Cerebellar nuclear complex (tissue), 1 donor: ENCODE results near the gene STAM.
"Not testable (repeated sequence)": the region's sequence is repeated elsewhere in the genome, so short reads cannot be mapped to it uniquely, and the experiment has no call there.

Source experiments
- DNase-seq, 2 experiments: peaks; one replicate each; lab custom pipeline; 2025; lab: John Stamatoyannopoulos, UW

Gene STAM

DNA sequence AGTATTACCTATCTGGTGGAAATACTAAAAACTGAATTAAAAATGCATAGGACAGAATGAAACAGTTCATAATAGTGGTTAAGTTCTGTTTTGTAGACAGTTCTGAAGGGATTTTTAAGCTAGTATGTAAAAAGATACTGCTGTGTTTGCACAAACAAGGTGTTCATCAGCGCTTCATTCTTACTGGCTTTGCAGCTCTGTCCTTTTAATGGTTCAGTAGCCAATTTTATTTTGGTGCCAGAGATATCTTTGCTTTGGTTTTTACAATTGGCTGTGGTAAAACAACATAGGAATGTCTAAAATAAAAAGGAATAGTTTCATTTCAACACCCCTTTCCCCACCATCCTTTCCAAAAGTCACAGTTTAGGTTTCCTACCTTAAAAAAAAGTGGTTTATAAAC is 33.0 kb downstream of the STAM start:
- no peak for DNase-seq

DNA sequence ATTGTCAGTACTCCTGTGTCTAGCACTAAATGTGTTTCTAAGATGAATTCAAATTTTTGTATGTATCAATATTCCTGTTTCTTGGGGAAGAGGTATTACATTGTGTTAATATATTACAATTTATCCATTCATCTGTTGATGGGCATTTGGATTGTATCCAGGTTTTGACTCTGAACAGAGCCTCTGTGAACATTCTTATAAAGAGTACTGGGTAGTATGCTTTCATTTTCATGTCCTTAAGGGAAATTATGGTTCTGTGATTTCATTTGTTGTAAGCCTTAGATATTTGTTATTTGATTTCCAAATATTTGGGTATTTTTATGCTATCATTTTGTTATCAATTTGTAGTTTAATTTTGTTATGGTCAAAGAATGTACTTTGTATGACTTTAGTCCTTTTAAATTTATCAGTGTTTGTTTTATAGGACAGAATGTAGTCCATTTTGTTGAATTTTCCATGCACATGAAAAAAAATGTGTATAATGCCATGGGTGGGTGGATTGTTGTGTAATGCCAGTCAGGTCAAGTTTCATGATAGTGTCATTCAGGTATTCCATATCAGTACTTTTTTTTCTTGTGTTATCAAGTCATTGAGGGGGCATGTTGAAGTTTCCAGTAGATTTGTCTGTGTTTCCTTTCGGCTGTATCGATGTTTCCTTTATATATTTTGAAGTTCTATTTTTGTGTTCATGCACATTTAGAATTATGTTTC is 38.4 kb downstream of the STAM start:
- DNase-seq = no peak

DNA sequence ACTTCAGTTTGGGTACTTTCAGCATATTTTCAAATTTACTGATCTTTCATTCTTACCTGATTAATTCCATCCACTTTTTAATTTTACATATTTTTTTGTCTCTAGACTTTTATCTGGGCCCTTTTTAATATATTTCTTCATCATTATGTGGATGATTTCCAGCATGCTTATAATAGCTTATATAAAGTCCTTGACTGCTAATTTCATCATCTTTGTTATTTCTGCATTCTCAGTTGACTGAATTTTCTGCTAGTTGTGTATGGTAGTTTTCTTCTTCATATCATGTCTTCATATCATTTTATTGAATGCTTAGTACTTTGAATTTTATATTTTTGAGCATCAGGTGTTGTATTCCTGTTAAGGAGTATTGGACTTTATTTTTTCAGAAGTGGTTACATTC is 39.6 kb downstream of the STAM start:
- no peak for DNase-seq

DNA sequence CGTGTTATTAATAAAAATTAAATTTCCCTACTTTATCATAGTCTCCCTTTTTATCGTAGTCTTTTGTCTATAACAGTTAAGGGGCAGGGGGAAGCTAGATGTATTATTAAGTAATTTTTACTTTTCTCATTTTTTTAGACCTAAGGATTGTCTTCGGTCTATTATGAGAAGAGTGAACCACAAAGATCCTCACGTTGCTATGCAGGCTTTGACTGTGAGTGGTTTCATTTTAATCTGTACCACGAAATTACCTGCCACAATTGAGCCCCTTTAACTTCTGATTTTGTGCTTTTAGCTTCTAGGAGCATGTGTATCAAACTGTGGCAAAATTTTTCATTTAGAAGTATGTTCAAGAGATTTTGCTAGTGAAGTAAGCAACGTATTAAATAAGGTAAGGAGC is 40.6 kb downstream of the STAM start:
- DNase-seq = no peak

DNA sequence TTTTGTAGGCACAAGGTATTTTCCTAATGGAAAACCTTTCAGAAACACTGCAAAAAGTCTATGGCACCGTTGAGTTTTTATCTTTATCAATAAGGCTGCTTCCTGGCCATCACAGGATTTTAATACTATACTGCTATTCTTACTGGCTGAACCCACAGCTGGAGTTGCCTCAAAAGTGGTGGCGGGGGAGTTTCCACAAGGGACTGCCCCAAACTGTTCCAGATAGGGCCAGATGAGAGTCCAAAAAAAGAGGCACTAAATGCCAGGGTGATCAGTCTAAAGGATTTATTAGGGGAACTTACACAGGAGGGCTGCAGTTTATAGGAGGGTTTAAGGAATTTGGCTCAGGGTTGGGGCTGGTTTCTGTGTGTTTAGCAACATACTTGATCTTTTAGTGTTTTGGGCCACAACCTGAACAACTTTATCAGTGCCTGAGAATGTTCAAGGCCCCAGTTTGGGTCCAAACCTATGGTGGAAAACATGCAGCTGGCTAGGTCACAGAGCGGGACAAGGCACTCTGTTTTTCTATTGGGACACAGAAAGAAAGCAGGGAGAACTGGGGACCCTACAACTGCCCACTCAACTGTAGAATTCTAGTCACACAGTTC is 41.4 kb downstream of the STAM start:
- no peak for DNase-seq

DNA sequence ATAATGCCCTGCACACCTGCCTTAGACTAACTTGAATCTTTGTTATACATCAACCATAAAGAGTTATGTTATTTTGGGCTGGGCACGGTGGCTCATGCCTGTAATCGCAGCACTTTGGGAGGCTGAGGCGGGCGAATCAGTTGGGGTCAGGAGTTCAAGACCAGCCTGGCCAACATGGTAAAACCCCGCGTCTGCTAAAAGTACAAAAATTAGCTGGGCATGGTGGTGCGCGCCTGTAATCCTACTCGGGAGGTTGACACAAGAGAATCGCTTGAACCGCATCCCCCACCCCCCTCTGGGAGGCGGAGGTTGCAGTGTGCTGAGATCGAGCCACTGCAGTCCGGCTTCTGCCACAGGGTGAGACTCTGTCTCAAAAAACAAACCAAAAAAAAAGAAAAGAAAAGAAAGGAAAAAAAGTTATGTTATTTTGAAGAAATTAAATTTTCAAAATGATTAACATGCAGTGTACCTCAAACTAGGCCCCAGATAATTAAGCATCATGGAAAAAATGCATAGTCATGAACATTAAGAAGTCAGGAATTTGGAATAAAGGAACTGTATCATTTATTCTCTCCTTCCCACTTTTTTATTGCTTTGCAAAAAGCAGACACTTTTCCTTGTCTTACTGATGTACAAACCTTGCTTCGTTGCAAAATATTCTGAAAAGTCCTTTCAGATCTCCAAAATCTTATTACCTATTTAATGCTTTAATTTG is 43.3 kb downstream of the STAM start:
- no peak for DNase-seq

DNA sequence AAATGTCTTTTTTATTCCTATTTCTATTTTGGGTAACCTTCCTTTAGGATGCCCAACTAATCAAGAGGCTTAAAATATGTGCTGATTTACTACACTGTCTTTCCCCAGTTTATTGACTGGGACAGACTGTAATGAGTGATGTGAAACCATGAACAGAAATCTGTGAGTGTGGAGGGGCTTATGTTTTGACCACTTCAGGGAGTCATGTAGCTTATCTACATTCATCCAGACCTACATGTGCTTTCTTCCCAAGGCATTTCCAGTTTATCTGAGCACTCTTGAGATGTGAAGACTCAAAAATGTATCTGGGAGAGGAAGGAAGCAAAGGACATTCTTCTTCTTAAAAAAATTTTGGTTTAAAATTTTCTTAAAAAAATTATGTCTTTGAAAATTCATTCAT is 45.2 kb downstream of the STAM start:
- DNase-seq = no peak

DNA sequence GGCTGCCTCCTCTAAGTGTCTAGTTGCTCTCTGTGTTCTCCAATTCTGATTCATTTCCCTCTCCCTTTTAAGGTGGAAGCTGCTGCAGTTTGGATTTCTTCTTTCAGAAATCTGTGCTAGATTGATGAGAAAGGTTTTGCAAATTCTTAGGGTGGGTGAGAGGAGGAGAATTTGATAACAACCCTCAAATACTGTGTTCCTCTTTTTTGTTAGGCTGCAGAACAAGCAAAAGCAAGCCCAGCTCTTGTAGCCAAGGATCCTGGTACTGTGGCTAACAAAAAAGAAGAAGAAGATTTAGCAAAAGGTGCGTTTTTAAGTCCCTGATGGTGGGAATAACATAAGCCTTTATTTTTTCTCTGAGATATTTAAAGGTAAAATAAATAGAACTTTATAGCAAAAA is 49.1 kb downstream of the STAM start:
- DNase-seq = no peak

DNA sequence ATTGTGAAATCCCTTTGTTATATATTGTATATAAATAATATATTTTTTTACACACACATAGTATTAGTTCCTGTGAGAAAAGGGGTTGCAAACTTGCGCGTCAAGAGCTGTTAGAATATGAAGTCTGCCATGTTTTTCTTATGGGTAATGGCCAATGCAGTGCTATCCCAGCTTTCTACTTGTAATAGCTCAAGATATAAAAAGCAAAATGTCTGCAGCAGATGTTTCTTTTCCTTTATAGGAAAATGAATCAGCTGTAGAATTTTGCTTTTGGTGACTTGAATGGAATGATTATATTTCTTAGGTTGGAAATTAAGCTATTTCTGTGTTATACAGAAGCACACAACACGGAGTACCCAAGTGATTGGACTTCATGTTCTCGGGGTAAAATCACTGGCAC is 54.7 kb downstream of the STAM start:
- no peak for DNase-seq

DNA sequence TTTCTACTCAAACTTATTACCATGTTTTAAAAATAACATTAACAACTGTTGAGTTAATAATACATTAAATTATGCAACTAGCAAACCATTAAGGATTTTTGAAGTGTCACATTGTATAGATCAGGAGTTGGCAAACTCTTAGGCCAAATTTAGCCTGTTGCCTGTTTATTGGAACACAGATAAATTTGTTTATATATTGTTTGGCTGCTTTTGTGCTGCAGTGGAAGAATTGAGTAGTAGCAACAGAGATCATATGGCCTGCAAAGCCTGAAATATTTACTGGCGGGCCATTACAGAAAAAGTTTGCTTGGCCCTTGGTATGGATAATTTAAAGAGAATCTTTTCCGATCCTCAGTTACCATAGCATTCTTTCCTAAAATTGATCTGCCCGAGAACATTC is 57.4 kb downstream of the STAM start:
- no peak for DNase-seq

DNA sequence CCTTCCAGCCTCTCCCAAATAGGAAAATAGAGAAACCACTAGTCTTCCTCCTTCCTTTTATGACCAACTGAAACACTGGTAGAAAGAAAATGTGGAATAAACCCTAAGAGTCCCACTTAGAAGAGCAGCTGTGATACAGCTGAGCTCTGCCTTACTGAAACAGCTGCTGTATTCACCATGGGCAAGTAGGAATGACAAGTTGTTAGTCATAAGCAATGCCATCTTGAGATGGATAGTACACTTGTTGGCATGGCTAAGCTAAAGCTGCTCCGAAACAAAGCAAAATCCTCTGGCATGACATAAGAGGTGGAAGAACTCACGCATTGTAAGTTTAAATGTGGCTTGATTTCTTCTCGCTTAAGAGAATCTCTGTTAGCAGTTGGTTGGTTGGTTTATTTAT is 59.8 kb downstream of the STAM start:
- DNase-seq = no peak

DNA sequence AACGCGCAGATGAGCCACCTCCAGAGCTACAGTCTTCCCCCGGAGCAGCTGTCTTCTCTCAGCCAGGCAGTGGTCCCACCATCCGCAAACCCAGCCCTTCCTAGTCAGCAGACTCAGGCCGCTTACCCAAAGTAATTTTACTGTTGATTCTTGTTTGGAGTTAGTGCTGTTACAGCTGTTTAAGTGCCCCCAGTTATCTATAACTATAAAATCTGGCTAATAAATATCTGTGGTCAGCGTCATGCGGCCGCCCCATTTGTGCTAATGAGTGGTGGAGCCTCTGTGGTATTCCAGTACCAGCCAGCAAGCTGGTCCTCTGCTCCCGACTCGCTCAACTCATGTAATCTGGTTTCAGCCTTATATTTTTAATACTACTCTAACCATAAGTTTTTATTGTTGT is 64.9 kb downstream of the STAM start:
- no peak for DNase-seq

DNA sequence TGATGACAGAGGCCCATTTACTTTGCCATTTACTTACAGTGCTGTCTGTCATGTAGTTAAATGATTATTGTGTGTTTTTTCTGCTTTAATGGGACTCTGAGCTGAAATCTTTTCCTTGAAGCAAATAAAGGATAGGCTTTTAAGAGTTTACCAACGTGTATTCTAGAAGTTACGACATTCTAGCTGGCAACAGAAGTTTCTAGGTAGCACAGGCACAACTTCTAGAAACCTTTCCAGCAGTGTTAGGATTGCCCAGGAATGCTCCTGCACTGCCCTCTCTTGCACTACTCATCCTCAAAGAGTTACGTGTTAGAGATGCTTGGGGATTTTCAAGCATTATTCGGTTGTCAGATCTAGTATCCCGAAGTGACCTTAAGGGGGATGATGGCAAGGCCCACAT is 65.5 kb downstream of the STAM start:
- no peak for DNase-seq

DNA sequence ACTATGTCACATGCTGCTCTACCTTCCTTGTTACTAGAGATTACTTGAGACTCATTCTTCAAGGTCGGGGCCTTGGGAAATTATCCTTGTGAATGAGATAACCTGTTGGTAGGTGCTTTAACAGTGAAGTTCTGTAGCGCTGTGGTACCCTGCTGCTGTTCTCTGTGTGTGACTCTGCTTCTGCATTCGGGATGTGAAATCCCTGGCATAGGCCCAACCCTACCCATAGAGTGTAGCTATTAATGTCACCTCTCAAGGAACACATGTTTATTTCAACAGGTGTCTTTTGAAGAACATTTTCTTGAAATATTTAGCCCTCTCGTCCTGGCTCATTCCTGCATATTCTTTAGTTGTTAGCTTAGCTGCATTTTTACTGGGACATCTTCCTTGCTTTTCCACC is 66.2 kb downstream of the STAM start:
- DNase-seq = no peak

DNA sequence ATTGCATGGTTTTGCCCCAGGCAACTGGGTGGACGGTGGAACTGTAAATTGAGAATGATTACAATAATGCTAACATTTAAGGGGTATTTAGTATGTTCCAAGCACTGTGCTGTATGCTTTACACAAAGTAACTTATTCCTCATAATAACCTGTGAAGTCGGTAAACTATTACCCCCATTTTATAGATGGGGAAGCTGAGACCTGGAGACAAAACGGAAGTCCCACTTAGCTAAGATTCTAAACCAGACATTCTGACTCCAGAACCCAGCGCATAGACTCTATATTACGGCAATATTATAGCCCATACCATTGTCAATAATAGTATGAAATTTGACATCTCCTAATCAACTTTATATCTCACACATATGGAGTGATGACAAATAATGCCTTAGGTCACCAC is 68.1 kb downstream of the STAM start:
- no peak for DNase-seq

DNA sequence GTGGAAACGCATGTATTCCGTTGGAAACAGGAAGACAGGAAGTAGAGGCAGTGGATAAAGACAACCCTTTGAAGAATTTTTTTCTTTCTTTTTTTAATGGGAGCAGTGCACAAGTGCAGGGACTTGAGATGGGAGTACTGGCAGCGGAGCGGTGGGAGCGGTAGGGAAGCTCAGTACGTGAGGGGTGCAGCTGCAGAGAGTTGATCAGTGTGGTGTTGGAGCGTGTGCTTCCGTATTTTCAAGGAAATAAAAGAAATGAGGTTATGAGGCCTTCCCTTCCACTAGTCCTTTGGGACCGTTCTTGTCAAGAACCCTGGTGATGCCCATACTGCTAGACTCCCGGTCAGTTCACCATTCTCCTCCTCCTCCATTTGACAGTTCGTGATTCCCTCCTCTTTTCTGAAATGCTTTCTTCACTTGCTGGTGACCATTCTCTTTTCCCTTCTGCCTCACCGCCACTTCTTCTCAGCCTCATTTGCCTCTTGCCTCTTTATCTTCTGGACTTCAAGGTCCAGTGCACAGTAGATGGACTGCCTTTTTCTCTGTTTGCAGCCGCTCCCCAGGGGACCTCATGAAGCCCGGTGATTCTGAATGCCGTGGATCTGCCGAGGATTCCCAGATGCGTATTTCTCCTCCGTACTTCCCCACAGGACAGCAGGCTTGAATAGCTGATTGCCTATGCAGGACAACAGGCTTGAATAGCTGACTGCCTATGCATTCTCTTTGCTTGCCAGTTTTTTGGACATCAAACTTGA is 68.9 kb downstream of the STAM start:
- peak in 1 of 2 experiments; percentile 11 for DNase-seq

DNA sequence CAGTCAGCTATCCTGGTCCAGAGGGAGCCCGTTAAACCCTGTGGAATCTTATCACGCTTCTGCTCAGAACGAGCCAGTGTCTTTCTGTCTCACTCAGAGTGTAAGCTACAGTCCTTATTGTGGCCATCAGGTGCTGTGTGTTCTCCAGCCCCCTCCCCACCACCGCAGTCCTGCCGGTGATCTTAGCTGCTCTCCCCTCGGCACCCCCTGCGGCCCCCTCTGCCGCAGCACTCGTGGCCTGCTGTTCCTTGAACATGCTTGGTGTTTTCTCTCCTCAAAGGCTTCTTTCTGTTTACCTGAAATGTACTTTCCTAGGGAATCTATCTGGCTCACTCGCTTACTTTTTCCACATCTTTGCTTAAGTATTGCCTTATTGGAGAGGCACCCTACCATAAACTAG is 69.8 kb downstream of the STAM start:
- DNase-seq = no peak

DNA sequence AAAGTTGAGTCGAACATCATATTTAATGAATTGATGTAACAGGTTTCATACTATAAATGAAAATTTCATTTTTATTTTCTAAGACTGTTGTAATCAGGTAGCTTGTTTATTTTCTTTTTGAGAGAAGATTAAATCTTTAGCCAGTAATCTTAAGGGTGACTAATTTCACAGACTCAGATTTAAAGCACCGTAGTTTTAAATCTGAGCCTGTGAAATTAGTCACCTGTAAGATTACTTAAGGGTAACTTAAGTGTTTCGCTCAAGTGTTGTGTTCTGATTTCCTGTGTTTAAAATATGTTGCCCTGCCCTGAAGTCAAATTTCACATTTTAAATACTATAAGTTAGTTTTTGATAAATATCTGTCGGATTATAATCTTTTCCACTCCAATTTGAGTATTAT is 72.2 kb downstream of the STAM start:
- no peak for DNase-seq

DNA sequence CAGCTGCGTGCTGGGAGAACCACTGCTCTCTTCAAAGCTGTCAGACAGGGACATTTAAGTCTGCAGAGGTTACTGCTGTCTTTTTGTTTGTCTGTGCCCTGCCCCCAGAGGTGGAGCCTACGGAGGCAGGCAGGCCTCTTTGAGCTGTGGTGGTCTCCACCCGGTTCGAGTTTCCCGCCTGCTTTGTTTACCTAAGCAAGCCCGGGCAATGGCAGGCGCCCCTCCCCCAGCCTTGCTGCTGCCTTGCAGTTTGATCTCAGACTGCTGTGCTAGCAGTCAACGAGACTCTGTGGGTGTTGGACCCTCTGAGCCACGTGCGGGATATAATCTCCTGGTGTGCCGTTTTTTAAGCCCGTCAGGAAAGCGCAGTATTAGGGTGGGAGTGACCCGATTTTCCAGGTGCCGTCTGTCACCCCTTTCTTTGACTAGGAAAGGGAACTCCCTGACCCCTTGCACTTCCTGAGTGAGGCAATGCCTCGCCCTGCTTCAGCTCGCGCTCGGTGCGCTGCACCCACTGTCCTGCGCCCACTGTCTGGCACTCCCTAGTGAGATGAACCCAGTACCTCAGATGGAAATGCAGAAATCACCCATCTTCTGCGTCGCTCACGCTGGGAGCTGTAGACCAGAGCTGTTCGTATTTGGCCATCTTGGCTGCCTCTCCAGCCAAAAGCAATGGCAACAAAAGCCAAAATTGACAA is 78.5 kb downstream of the STAM start:
- DNase-seq = not testable (repeated sequence)

DNA sequence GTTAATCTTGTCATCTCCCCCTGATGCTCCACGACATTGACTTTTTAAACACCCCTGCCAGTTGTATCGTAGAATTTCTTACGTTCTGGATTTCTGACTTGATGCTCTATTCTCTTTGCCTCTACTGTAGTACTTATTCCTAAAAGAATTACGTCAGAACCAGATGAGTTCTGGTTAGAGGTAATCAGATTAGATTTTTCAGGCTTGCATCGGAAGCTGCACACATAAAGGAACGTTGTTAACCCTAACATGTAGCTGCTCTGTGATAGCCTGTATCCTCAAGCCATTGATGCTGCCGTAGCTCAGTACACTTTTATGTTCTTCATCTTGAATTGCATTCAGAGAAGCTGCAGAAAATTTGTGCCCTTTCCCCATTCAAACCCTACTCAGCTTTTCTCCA is 81.8 kb downstream of the STAM start:
- no peak for DNase-seq

DNA sequence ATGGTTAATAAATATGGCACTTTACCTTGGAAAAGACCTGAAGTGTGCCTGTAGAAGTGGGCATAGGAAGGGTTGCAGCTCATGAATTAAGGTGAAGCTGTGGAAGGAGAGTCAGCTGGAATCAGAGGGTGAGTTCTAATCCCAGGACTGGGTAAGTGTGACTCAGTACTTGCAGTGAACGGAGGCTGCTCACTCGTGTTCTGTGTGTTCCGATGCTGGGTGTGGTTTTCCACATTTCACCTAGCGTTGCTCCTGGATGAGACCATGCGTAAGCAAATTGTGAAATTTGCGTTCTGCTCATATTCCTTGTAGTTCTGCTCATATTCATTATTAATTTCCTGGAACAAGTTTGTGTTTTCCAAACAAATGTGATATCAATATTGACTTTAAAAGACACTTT is 85.7 kb downstream of the STAM start:
- no peak for DNase-seq

DNA sequence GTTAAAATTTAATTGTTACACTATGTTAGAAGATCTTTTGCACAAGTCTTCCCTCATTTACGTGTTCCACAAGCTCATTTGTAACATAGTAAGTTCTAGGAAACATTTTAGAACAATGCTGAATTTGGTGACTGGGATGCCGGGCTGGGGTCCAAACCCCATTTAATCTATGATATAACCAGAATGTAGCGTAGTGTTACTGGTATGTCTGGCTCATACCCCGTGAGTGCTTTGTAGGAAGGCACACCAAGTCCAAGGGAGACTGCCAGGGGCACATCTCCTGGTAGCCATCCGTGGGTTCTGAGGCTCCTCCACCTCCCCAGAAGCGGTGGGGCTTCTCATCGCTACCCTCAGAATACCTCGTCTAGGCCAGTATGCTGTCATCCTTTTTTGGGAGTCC is 86.7 kb downstream of the STAM start:
- DNase-seq = no peak
